HG02571 (cell line): ENCODE data around the gene RIPOR2.

Experiments used
- ATAC-seq: cut with Tn5 transposase; IDR thresholded peaks from one replicate; pipeline ENCODE4 v1.9.1; 2021; ENCODE audit warnings: mild to moderate bottlenecking, moderate library complexity; ENCODE audit not compliant: unreplicated experiment

Gene RIPOR2, protein sequence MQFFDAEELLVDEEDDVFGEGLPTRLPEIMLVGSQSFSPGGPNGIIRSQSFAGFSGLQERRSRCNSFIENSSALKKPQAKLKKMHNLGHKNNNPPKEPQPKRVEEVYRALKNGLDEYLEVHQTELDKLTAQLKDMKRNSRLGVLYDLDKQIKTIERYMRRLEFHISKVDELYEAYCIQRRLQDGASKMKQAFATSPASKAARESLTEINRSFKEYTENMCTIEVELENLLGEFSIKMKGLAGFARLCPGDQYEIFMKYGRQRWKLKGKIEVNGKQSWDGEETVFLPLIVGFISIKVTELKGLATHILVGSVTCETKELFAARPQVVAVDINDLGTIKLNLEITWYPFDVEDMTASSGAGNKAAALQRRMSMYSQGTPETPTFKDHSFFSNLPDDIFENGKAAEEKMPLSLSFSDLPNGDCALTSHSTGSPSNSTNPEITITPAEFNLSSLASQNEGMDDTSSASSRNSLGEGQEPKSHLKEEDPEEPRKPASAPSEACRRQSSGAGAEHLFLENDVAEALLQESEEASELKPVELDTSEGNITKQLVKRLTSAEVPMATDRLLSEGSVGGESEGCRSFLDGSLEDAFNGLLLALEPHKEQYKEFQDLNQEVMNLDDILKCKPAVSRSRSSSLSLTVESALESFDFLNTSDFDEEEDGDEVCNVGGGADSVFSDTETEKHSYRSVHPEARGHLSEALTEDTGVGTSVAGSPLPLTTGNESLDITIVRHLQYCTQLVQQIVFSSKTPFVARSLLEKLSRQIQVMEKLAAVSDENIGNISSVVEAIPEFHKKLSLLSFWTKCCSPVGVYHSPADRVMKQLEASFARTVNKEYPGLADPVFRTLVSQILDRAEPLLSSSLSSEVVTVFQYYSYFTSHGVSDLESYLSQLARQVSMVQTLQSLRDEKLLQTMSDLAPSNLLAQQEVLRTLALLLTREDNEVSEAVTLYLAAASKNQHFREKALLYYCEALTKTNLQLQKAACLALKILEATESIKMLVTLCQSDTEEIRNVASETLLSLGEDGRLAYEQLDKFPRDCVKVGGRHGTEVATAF

DNA sequence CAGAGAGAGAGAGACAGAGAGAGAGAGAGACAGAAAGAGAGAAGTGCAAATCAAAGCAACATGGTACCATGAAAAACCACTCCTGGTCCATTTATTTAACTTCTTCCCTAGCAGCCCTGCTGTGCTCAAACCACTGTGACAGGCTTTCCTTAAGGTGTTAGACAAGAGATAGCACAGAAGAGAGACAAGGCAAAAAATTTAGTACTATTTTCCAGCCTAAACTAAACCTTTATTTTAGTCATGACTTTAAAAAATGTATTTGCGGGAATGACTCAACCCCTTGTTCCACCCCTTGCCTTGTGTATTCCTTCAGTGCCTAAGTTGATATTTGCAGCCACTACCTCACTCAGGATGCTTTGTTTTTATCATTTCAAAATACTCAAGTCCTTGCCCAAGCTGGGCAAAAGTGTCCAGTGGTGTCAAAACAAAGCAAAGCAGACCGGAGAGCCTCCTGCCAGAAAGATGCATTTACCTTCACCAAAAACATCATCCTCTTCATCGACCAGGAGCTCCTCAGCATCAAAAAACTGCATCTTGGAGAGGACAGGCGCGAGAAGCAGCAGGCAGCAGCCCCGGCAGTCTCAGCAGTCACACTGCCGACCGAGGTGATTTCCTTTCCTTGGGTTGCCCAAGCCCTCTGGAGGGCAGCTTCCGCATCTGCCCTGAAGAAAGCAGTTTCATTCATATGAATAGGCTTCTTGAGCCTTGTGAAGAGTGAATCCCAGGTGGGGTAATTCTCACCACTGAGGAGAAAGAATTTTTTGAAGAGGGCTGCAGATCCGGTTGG, at the start of gene RIPOR2:
TSS of gene RIPOR2 (minus strand) at position 595 of the 787 bp plus-strand sequence. CDS start at position 533, 62 bp downstream.
- ATAC-seq, result peak; percentile 28

GRCh38 chr6:24985323-24985722, 49.6 kb upstream of the RIPOR2 start:
- no peak for ATAC-seq

- no peak for ATAC-seq
These were observed 46.5 kb upstream of the RIPOR2 start for GRCh38 chr6:24982231-24982630.

DNA sequence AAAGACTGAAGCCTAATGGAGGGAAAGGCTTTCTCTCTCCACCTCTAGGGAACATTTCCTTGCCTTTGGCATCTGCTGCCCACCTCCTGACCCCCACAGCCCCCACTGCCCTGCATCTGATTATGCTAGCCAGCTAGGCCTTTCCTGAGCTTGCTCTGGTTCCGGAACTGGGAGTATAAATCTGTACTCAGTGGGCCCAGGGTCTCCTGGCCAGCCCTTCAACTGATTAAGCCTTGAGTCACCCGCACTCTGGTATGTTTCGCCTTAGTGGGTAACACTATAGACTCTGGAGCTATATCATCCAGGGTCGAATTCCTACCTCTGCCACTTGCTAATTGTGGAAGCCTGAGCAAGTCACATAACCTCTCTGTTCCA, 45.6 kb upstream of the RIPOR2 start:
- no peak for ATAC-seq

DNA sequence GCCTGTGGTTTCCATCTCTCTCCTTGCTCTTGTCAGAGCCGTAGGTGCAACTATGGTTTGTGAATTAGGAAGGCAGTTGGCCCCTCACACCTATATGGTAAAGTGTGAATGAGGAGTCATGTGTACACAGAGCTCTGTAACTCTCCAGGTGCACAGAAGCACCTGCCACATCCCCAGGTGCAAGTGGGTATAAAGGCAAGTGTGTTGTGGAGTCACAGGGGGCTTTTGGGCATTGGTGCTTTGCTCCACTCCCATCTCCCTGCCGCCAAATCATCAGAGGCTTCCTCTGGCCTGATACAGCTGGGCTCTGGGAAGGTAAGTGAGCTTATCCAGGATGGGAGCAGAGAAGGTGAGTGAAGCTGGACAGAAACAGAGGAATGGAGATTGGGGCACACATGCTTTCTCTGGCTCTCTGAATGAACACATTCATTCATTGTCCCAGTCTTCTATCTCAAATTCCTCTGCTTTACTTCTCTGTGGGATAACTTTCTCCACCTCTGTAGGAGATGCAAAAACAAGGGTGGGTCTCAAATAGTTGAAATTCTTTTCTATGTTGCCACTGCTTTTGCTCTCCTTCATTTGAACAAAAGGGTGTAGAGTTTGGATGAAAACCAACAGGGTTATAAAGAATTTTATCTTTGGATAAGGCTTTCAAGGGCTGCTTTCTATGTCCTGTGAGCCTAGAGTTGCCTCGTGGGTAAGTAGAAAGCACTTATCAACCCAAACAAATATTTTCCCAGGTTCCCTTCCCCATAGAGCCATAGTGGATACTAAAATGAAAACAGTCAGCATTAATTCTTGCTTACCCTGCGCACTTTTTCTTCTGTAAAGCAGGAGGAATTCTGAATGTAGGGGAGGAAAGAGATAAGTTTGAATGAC, 45.0 kb upstream of the RIPOR2 start:
- ATAC-seq, result no peak

GRCh38 chr6:24979176-24979575, 43.4 kb upstream of the RIPOR2 start:
- ATAC-seq, result no peak

DNA sequence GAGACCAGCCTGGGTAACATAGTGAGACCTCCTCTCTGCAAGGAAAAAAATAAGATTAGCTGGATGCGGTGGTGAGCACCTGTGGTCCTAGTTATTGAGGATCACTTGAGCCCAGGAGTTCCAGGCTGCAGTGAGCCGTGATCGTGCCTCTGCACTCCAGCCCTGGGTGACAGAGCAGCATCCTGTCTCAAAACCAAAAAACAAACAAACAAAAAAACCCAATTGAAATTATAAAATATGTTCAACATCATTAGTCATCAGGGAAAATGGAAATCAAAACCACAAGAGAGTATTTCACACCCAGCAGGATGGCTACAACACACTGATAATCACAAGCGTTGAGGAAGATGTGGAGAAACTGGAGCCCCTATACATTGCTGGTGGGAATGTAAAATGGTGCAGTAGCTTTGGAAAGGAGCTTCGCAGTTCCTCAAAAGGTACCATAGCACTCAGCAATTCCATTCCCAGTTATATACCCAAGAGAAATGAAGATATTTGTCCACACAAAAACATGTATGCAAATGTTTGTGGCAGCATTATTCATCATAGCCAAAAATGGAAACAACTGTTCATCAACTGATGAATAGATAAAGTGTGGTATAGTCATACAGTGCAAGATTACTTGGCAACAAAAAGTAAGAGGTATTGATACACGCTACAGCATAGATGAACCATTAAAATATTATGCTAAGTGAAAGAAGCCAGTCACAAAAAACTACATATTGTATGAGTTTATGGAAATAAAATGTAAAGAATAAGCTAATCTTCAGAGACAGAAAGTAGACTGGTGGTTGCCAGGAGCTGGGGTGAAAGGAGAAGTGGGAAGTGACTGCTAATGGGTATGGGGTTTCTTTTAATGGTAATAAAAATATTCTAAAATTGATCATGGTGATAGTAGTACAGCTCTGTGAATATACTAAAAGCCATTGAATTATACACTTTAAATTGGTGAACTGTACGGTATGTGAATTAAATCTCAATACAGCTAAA, 38.7 kb upstream of the RIPOR2 start:
- no peak for ATAC-seq

DNA sequence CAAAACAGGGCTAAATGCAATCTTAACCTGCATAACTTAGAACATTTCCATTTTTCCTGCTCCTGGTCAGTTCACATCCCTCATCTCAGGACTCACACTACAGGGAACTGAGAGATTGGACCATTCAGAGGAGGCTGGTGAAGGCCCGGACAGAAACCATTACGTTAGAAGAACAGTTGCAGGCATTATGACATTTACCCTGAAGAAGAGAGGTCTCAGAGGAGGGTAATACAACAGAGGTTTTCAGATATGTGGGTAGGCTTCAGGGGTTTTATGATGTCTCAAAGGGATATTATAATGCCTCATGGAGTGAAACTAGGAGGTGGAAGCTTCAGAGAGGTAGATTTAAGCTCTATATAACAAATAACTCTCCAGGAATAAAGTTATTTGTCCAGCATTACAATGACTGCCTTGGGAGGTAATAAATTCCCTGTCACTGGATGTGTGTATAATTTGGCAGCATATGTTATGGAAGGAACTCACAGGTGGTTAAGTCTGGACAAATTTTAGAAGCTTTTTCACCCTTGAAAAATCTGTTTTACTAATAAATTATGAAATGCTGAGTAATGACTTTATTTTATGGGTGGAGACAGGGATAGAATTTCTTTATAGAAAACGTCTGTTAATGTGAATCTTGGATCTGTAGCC, 36.7 kb upstream of the RIPOR2 start:
- ATAC-seq, result no peak

DNA sequence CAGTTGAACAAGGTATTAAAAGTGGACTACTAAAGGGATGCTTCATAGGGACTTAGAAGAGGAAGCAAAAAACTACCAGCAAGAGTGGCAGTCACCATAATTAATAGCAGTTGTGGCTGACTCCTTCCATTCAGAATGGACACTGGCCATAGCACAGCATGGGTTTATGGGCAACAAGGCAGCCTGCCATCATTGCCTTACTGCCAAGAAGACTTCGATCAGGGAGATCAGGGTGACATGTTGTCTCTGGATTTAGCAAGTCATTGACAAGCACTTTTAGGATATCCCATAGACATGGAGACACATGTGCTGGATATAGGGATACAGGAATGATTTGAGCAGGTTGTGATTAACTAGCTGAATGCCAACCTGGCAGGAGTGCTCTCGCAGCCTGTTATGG, 35.3 kb upstream of the RIPOR2 start:
- ATAC-seq, result no peak

DNA sequence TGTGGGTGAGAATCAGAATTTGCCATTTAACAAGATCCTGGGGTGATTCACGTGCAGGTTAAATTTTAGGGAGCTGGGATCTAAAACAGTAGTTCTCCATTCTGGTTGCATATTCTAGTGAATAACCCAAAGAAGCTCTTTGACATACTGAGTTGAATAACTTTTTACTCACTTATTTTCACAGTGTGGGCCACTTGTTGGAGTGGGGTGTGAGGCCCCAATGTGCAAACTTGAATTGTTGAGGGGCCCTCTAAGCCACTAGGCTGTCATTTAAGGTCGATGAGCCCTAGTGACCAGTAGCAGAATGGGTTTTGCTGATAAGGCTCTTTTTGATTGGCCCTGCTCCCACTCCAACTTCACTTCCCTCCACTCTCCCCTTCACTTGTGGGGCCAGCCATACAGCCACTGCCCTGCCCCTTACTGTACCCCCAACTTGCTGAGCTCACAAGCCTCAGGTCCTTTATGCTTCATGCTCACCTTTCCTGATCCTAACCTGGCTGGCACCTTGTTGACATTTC, 33.6 kb upstream of the RIPOR2 start:
- no peak for ATAC-seq

DNA sequence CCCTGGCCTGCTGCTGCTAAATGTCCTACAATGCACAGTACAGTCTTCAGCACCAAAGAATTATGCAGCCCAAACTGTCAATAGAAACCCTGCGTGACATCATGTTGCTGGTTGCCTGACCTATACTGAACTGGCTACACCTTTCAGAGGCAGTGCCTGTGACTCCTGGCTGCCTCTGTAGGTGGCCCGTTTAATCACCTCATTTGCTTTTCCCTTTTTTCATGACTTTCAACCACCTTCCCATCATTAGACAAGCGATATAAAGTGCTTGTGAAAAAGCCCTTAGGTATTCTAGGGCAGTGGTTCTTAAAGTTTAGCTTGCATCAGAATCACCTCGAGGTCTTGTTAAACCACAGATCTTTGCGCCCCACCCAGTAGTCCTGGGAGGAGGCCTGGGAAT, 33.0 kb upstream of the RIPOR2 start:
- no peak for ATAC-seq

GRCh38 chr6:24967211-24967610, 31.5 kb upstream of the RIPOR2 start:
- ATAC-seq, result no peak

- ATAC-seq, result no peak
These were observed 30.6 kb upstream of the RIPOR2 start for GRCh38 chr6:24966381-24966780.

DNA sequence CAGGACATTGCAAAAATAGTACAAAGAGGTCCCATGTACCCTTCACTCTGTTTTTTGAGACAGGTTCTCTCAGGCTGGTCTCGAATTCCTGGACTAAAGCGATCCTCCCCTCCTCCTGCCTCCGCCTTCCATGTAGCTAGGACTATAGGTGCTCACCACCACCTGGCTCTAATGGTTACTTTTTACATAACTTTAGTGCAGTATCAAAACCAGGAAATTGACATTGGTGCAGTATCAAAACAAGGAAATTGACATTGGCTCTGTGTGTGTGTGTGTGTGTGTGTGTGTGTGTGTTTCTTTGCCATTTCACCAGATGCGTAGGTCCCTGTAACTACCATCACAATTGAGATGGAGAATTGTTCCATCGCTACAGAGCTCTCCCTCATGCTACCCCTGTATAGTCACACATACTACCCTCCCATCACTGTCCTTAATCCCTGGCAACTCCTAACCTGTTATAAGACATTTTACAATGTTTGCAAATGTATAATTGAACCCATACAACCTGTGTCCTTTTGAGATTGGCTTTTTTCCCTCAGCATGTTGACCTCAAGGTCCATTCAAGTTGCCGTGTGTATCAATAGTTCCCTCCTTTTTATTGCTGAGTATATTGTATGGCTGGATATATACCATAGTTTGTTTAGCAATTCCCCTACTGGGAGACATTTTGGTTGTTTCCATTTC, 28.3 kb upstream of the RIPOR2 start:
- ATAC-seq, result no peak

DNA sequence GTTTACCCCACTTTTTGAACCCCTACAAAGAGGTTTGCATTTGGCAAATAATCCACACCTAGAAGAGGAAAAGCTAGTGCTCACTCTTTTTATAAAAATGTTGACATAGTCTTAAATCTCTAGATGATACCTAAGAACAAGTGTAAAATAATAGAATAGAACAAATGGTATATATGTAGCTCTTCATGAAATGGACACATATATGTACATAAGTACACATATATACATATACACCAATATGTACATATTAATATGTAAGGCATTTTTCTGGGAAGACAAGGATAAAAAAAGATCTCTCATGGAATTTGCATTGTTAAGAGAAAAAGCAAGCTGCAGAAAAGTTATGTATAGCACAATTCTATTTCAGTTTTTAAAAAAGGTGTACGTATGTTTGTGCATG, 27.6 kb upstream of the RIPOR2 start:
- no peak for ATAC-seq

- no peak for ATAC-seq
These were observed 26.1 kb upstream of the RIPOR2 start for GRCh38 chr6:24961852-24962251.

DNA sequence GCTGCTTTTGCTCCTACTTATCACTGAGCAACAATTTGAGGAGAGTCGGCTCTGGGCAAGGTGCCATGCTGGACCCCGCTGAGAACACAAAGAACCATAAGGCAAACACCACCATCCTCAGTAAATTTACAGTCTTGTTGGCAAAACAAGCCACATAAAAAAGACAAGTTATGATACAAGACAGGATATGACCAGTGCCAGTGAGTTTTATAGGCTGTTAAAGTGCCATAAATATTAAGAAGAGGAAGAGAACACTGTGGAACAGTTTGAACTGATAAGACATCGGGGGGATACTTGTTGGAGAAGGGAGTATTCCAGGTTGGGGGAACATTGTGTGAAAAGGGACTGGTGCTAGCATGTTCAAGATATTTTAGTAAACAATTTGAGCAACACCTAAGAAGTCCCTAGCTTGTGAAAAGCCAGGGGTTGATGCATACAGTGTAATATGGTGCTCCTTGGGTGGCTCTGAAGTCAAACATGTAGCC, 25.3 kb upstream of the RIPOR2 start:
- ATAC-seq, result no peak
